Skeletal muscle satellite cell (primary cell): ENCODE data around the gene GNG12. TPM values are rescaled to one million over a fixed set of nuclear protein-coding genes. Genes with fewer than 3 reads are reported as not detected.

Experiments used
- small RNA-seq: library from RNA; depleted of rRNA; stranded (forward); fragments of <200 nt; gene quantifications from one replicate; pipeline ENCODE3, GENCODE V24; 2012

The GNG12 gene

Small RNA genes lying within 50 kb of the gene (small RNA-seq; reads per million reads assigned to genes)
- gene RN7SL392P = not detected
- not detected for gene RNU7-80P
